ENCODE data around the gene ZNF134. TPM values are rescaled to one million over a fixed set of nuclear protein-coding genes. Genes with fewer than 3 reads are reported as not detected.
A peak's percentile ranks its signal among the peaks of the same experiment; 100 is the strongest.

The ZNF134 gene
- polyA plus RNA-seq, 3 donors from 2014 or later, result 12.8 to 13.9 (median 13.1) TPM

- Mint-ChIP-seq H3K4me1 (peaks cover 0 to 2% of the 10 kb centered on the region in 2 donors), H3K9me3 (peaks cover 7 to 74% (median 52%) of the 10 kb centered on the region in 6 donors), H3K27ac (no peak overlapping the region), H3K4me3 (no peak overlapping the region), H3K27me3 (ENCODE audit: low read depth in 3 of 3) (peaks cover 2 to 5% (median 4%) of the 10 kb centered on the region in 3 donors), H3K36me3 (peaks cover 50 to 64% (median 64%) of the 10 kb centered on the region in 3 donors)
- no peak for DNase-seq
Measured at GRCh38 chr19:57606931-57607330, 7.1 kb upstream of the ZNF134 start.

GRCh38 chr19:57611113-57611512 is 2.9 kb upstream of the ZNF134 start:
- peaks cover 2 to 8% (median 6%) of the 10 kb centered on the region in 3 donors for H3K27me3 Mint-ChIP-seq (ENCODE audit: low read depth in 3 of 3)
- H3K4me1 Mint-ChIP-seq, result peaks cover 21 to 25% of the 10 kb centered on the region in 2 donors
- H3K9me3 Mint-ChIP-seq, result peaks cover 13 to 63% (median 42%) of the 10 kb centered on the region in 6 donors
- H3K36me3 Mint-ChIP-seq, result peaks cover 36 to 43% (median 40%) of the 10 kb centered on the region in 3 donors
- no peak overlapping the region for H3K27ac Mint-ChIP-seq
- no peak for DNase-seq
- no peak overlapping the region for H3K4me3 Mint-ChIP-seq

GRCh38 chr19:57615346-57615745 is 1.3 kb downstream of the ZNF134 start:
- H3K4me1 Mint-ChIP-seq, result peaks cover 32 to 52% of the 10 kb centered on the region in 2 donors
- peaks cover 58 to 60% (median 59%) of the 10 kb centered on the region in 3 donors for H3K36me3 Mint-ChIP-seq
- H3K9me3 Mint-ChIP-seq, result peaks cover 44 to 79% (median 65%) of the 10 kb centered on the region in 6 donors
- DNase-seq, result no peak
- H3K27ac Mint-ChIP-seq, result peak overlapping the region; percentile 34 to 84 (median 58)
- peaks cover 4 to 11% (median 8%) of the 10 kb centered on the region in 3 donors for H3K27me3 Mint-ChIP-seq (ENCODE audit: low read depth in 3 of 3)
- peak overlapping the region; percentile 88 to 93 (median 92) for H3K4me3 Mint-ChIP-seq

- peaks cover 72 to 87% (median 82%) of the 10 kb centered on the region in 3 donors for H3K36me3 Mint-ChIP-seq
- peaks cover 56 to 99% (median 98%) of the 10 kb centered on the region in 6 donors for H3K9me3 Mint-ChIP-seq
- peaks cover 13 to 30% of the 10 kb centered on the region in 2 donors for H3K4me1 Mint-ChIP-seq
- H3K4me3 Mint-ChIP-seq, result no peak overlapping the region
- no peak overlapping the region for H3K27ac Mint-ChIP-seq
- H3K27me3 Mint-ChIP-seq (ENCODE audit: low read depth in 3 of 3), result peaks cover 3 to 10% (median 4%) of the 10 kb centered on the region in 3 donors
- no peak for DNase-seq
Measured at GRCh38 chr19:57620673-57621348, 6.8 kb downstream of the ZNF134 start.

GRCh38 chr19:57623091-57623490 is 9.0 kb downstream of the ZNF134 start:
- Mint-ChIP-seq H3K27me3 (ENCODE audit: low read depth in 3 of 3) (peaks cover 0 to 8% (median 2%) of the 10 kb centered on the region in 3 donors), H3K27ac (no peak overlapping the region), H3K9me3 (peaks cover 44 to 95% (median 85%) of the 10 kb centered on the region in 6 donors), H3K4me3 (no peak overlapping the region), H3K36me3 (peaks cover 58 to 65% (median 63%) of the 10 kb centered on the region in 3 donors), H3K4me1 (peaks cover 1 to 14% of the 10 kb centered on the region in 2 donors)
- DNase-seq, result no peak

- Mint-ChIP-seq H3K4me3 (peak within 1 kb of the TSS; percentile 93 to 95 (median 94)), H3K36me3 (peaks cover 35 to 51% (median 40%) of the 10 kb centered on the region in 3 donors), H3K27ac (peak within 1 kb of the TSS; percentile 82 to 93 (median 88)), H3K9me3 (peaks cover 20 to 35% (median 31%) of the 10 kb centered on the region in 6 donors), H3K27me3 (ENCODE audit: low read depth in 3 of 3) (peaks cover 1 to 5% (median 4%) of the 10 kb centered on the region in 3 donors), H3K4me1 (peaks cover 28 to 47% of the 10 kb centered on the region in 2 donors)
- peak; percentile 86 to 89 (median 88) for DNase-seq
Measured at GRCh38 chr19:57632987-57633831, 19.2 kb downstream of the ZNF134 start, which contains the start of gene ZNF211. Gene ZNF211 (plus strand): TSS chr19:57633168. CDS start chr19:57633347, 179 bp downstream.

GRCh38 chr19:57633832-57634131 is 19.7 kb downstream of the ZNF134 start:
- Mint-ChIP-seq H3K4me1 (peaks cover 28 to 47% of the 10 kb centered on the region in 2 donors), H3K36me3 (peaks cover 41 to 56% (median 46%) of the 10 kb centered on the region in 3 donors), H3K27ac (peak overlapping the region; percentile 82 to 93 (median 88)), H3K4me3 (peak overlapping the region; percentile 93 to 95 (median 94)), H3K27me3 (ENCODE audit: low read depth in 3 of 3) (peaks cover 1 to 7% (median 4%) of the 10 kb centered on the region in 3 donors), H3K9me3 (peaks cover 25 to 35% (median 32%) of the 10 kb centered on the region in 6 donors)
- no peak for DNase-seq

- Mint-ChIP-seq H3K27ac (no peak overlapping the region), H3K9me3 (peaks cover 40 to 66% (median 62%) of the 10 kb centered on the region in 6 donors), H3K27me3 (ENCODE audit: low read depth in 3 of 3) (peaks cover 0 to 12% (median 7%) of the 10 kb centered on the region in 3 donors), H3K4me1 (peaks cover 30 to 43% of the 10 kb centered on the region in 2 donors), H3K4me3 (no peak overlapping the region), H3K36me3 (peaks cover 69 to 87% (median 82%) of the 10 kb centered on the region in 3 donors)
- DNase-seq, result no peak
Measured at GRCh38 chr19:57637379-57637778, 23.3 kb downstream of the ZNF134 start.

GRCh38 chr19:57641715-57642234 is 27.7 kb downstream of the ZNF134 start:
- Mint-ChIP-seq H3K4me1 (peaks cover 3 to 4% of the 10 kb centered on the region in 2 donors), H3K27ac (peak overlapping the region in 1 of 6 donors; percentile 12), H3K27me3 (ENCODE audit: low read depth in 3 of 3) (peaks cover 2 to 10% (median 3%) of the 10 kb centered on the region in 3 donors), H3K9me3 (peaks cover 40 to 96% (median 89%) of the 10 kb centered on the region in 6 donors), H3K36me3 (peaks cover 62 to 75% (median 67%) of the 10 kb centered on the region in 3 donors), H3K4me3 (no peak overlapping the region)
- no peak for DNase-seq

GRCh38 chr19:57642396-57643046 is 28.5 kb downstream of the ZNF134 start:
- Mint-ChIP-seq H3K4me1 (peaks cover 3 to 4% of the 10 kb centered on the region in 2 donors), H3K27me3 (ENCODE audit: low read depth in 3 of 3) (peaks cover 2 to 10% (median 3%) of the 10 kb centered on the region in 3 donors), H3K36me3 (peaks cover 54 to 68% (median 59%) of the 10 kb centered on the region in 3 donors), H3K4me3 (no peak overlapping the region), H3K27ac (no peak overlapping the region), H3K9me3 (peaks cover 43 to 96% (median 87%) of the 10 kb centered on the region in 6 donors)
- DNase-seq, result no peak

GRCh38 chr19:57643734-57644133 is 29.7 kb downstream of the ZNF134 start:
- Mint-ChIP-seq H3K9me3 (peaks cover 47 to 96% (median 84%) of the 10 kb centered on the region in 6 donors), H3K27me3 (ENCODE audit: low read depth in 3 of 3) (peaks cover 2 to 9% (median 3%) of the 10 kb centered on the region in 3 donors), H3K27ac (no peak overlapping the region), H3K4me3 (no peak overlapping the region), H3K4me1 (peaks cover 3 to 4% of the 10 kb centered on the region in 2 donors), H3K36me3 (peaks cover 45 to 58% (median 47%) of the 10 kb centered on the region in 3 donors)
- no peak for DNase-seq

- peaks cover 25 to 82% (median 54%) of the 10 kb centered on the region in 6 donors for H3K9me3 Mint-ChIP-seq
- H3K27ac Mint-ChIP-seq, result no peak overlapping the region
- peaks cover 7 to 17% (median 15%) of the 10 kb centered on the region in 3 donors for H3K36me3 Mint-ChIP-seq
- H3K27me3 Mint-ChIP-seq (ENCODE audit: low read depth in 3 of 3), result peaks cover 2 to 10% (median 5%) of the 10 kb centered on the region in 3 donors
- no peak for DNase-seq
- no peak overlapping the region for H3K4me3 Mint-ChIP-seq
- peaks cover 10 to 17% of the 10 kb centered on the region in 2 donors for H3K4me1 Mint-ChIP-seq
Measured at GRCh38 chr19:57648331-57649003, 34.4 kb downstream of the ZNF134 start.
